ENCODE measurements around the gene KDM4C. TPM values are rescaled to one million over a fixed set of nuclear protein-coding genes. Genes with fewer than 3 reads are reported as not detected.

The KDM4C gene
- polyA plus RNA-seq, 2 of the 4 experiments (the other 2 are of a cell fraction) = 9.6 to 15.6 TPM

- WGBS (ENCODE audit: missing lambda C conversion rate) = 90% methylated on average over 2 of the region's 2 CpGs
- TF ChIP-seq FOXS1 (CRISPR knock-in tag; IDR thresholded peaks at IDR 0.05) (no peak), MAFK (IDR thresholded peaks at IDR 0.05; ENCODE audit: partially characterized antibody) (no peak), RARB (CRISPR knock-in tag; IDR thresholded peaks at IDR 0.05) (no peak), CHD2 (IDR thresholded peaks at IDR 0.05; ENCODE audit: low read length, partially characterized antibody) (no peak), MAZ (IDR thresholded peaks at IDR 0.05; ENCODE audit: borderline replicate concordance, low read depth, low read length) (no peak), REST (IDR thresholded peaks at IDR 0.05) (no peak), POLR2A (IDR thresholded peaks at IDR 0.05; ENCODE audit: low read length) (no peak), ZFP36 (IDR thresholded peaks at IDR 0.05; ENCODE audit: borderline replicate concordance, partially characterized antibody) (no peak), RFX5 (IDR thresholded peaks at IDR 0.05) (no peak), GATA3 (IDR thresholded peaks at IDR 0.05; ENCODE audit: borderline replicate concordance) (no peak), FOSL2 (IDR thresholded peaks at IDR 0.05) (no peak), FOSL2 (CRISPR knock-in tag; IDR thresholded peaks at IDR 0.05) (no peak), RCOR1 (IDR thresholded peaks at IDR 0.05; ENCODE audit: low read depth, low read length) (no peak), ATOH8 (CRISPR knock-in tag; IDR thresholded peaks at IDR 0.05; ENCODE audit: low read depth) (no peak), HDAC2 (IDR thresholded peaks at IDR 0.05) (no peak), USF2 (IDR thresholded peaks at IDR 0.05) (no peak), RAD21 (conservative IDR thresholded peaks at IDR 0.05 in 1 of 2, IDR thresholded peaks at IDR 0.05 in 1 of 2) (no peak), HEYL (CRISPR knock-in tag; IDR thresholded peaks at IDR 0.05) (no peak)
- TF ChIP-seq, protein P1, sequence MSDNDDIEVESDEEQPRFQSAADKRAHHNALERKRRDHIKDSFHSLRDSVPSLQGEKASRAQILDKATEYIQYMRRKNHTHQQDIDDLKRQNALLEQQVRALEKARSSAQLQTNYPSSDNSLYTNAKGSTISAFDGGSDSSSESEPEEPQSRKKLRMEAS (IDR thresholded peaks at IDR 0.05) = no peak
- CTCF ChIA-PET = interaction anchor here (1.0 kb wide), 1 partner anchor 29 kb away, joined by 3 read pairs; no protein-coding TSS in a partner anchor
- H3K4me3 ChIP-seq = no peak overlapping the region
- H3K9me3 ChIP-seq = no peaks in the 10 kb centered on the region
- DNase-seq (ENCODE audit: low read depth in 1 of 2, low spot score in 1 of 2) = no peak
- POLR2A ChIA-PET = no interaction called here
- no peak overlapping the region for H3K4me2 ChIP-seq
- H3K27ac ChIP-seq = no peak overlapping the region
- FAIRE-seq = no peak
- H3K4me1 ChIP-seq = no peaks in the 10 kb centered on the region
- no peak for ATAC-seq
These were observed 215.3 kb downstream of the KDM4C start for GRCh38 chr9:6973089-6973488.

DNA sequence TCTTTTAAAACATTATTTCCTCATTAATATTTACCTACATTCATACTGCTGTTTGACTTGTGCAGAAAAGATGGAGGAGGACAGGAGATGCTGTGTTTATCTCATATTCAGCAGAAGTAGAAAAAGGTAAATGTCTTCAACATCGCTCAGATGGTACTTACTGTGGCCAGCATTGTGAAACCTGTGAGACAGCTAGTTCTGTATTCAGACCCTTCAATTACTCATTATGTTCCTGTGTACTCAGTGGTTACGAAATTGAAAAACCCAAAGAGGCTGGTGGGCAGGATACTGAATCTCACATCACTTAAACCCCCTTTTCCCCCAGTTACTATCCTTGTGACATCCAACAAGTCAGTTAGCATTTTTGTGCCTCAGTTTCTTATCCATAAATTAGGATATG is 216.0 kb downstream of the KDM4C start:
- no peak overlapping the region for H3K4me2 ChIP-seq
- ATAC-seq (no peak), FAIRE-seq (no peak), DNase-seq (ENCODE audit: low read depth in 1 of 2, low spot score in 1 of 2) (no peak)
- WGBS (ENCODE audit: missing lambda C conversion rate) = 82% methylated on average over 2 of the region's 2 CpGs
- POLR2A ChIA-PET = no interaction called here
- H3K4me1 ChIP-seq = no peaks in the 10 kb centered on the region
- TF ChIP-seq FOSL2 (IDR thresholded peaks at IDR 0.05) = no peak
- no peak for TF ChIP-seq FOSL2 (CRISPR knock-in tag; IDR thresholded peaks at IDR 0.05)
- no peak overlapping the region for H3K27ac ChIP-seq
- H3K9me3 ChIP-seq = no peaks in the 10 kb centered on the region
- H3K4me3 ChIP-seq = no peak overlapping the region
- CTCF ChIA-PET = interaction anchor here (1.0 kb wide), 1 partner anchor 30 kb away, joined by 3 read pairs; no protein-coding TSS in a partner anchor

DNA sequence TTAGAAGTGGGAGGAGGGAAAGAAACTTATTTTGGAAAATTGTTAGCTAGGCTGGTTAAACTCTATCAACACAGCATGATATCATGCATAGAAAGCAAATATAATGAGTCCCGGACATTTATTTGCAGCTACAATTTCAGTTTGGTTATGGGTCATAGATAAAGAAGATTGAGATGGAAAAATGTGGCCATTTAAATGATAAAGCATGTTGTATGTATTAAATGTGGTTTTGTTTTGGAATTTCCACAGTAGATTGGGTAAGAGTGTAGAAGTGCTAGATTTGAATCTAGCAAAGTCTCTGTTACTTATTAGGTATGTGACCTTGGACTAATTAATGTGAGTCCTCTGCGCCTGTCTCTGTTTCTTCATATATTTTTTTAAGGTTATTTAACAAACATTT is 217.4 kb downstream of the KDM4C start:
- Histone ChIP-seq H3K4me1 (no peaks in the 10 kb centered on the region), H3K9me3 (no peaks in the 10 kb centered on the region), H3K27ac (no peak overlapping the region), H3K4me2 (no peak overlapping the region), H3K4me3 (no peak overlapping the region)
- DNase-seq (ENCODE audit: low read depth in 1 of 2, low spot score in 1 of 2) (no peak), ATAC-seq (no peak), FAIRE-seq (no peak)
- ChIA-PET CTCF (interaction anchor here (0.6 to 1.3 kb wide), 2 partner anchors 11 to 77 kb away, joined by 3 to 4 read pairs; no protein-coding TSS in a partner anchor), POLR2A (no interaction called here)
- WGBS (ENCODE audit: missing lambda C conversion rate) = 91% methylated on average over 2 of the region's 2 CpGs
- no peak for TF ChIP-seq PBX3 (IDR thresholded peaks at IDR 0.05)
- TF ChIP-seq ZSCAN20 (CRISPR knock-in tag; IDR thresholded peaks at IDR 0.05) = no peak
- no peak for TF ChIP-seq CEBPB (IDR thresholded peaks at IDR 0.05)
- TF ChIP-seq ATOH8 (CRISPR knock-in tag; IDR thresholded peaks at IDR 0.05; ENCODE audit: low read depth) = no peak
- no peak for TF ChIP-seq BHLHE40 (IDR thresholded peaks at IDR 0.05; ENCODE audit: low read depth, low read length)
- TF ChIP-seq KDM1A (IDR thresholded peaks at IDR 0.05; ENCODE audit: low read depth) = no peak
- no peak for TF ChIP-seq USF2 (IDR thresholded peaks at IDR 0.05)
- no peak for TF ChIP-seq SREBF2 (IDR thresholded peaks at IDR 0.05)
- no peak for TF ChIP-seq HOXA7 (CRISPR knock-in tag; IDR thresholded peaks at IDR 0.05)

Measured in A549 (cell line).